ENCODE results near the gene ARHGEF37.

DNA sequence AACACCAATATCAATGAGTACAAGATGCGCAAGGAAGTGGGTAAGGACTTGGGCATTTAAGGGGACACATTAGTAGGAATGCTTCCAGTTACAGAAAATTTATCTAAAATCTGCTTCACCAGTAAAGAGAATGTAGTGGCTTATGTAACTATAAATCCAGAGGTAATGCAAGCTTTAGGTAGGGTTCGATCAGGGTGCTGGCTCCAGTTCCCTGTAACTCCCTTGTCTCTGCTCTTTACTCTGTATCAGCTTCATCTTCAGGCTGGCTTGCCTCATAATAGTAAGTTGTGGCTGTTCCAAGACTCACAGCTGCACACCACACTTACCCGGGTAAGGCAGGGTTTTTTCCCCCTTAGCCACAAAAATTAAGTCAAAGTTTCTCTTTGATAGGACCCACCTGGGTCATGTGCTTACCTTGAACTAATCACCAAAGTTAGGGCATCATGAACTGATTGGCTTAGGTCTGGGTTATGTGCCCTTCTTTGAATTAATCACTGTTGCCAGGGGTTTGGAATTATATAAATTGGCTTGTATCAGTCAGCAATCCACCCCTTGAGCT is 35.5 kb downstream of the ARHGEF37 start:
- TF ChIP-seq, protein P1, sequence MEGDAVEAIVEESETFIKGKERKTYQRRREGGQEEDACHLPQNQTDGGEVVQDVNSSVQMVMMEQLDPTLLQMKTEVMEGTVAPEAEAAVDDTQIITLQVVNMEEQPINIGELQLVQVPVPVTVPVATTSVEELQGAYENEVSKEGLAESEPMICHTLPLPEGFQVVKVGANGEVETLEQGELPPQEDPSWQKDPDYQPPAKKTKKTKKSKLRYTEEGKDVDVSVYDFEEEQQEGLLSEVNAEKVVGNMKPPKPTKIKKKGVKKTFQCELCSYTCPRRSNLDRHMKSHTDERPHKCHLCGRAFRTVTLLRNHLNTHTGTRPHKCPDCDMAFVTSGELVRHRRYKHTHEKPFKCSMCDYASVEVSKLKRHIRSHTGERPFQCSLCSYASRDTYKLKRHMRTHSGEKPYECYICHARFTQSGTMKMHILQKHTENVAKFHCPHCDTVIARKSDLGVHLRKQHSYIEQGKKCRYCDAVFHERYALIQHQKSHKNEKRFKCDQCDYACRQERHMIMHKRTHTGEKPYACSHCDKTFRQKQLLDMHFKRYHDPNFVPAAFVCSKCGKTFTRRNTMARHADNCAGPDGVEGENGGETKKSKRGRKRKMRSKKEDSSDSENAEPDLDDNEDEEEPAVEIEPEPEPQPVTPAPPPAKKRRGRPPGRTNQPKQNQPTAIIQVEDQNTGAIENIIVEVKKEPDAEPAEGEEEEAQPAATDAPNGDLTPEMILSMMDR (IDR thresholded peaks at IDR 0.05; ENCODE audit: low read depth, low read length, missing input control) = no peak
- TF ChIP-seq RAD21 (IDR thresholded peaks at IDR 0.05) = no peak
- no peak for TF ChIP-seq EGR1 (IDR thresholded peaks at IDR 0.05; ENCODE audit: low read depth in 2 of 2)

All from liver (tissue), 3 donors.